ENCODE results near the gene ECI2. TPM values are rescaled to one million over a fixed set of nuclear protein-coding genes. Genes with fewer than 3 reads are reported as not detected.

ECI2 gene
- total RNA-seq, 6 experiments from 2014 or later, result 76.4 to 140 (median 111) TPM

DNA sequence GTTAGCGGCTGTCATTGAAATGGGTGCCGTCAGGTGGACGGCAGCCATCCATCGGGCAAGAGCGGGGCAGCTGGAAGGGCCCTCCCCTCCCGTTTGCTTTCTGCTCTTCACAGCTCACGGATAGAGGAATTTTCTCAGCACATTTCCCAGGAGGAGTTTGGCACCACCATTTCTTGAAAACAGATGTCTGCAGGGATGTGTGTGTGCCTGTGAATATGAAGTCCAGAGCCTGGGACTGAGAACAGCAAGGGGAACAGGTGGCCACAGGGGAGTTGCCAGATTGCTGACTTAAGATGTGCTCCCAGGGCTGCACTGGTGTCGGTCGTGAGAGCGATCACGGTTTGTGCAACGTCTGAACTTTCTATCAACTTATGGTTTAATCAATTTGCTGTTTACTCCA lies 22.1 kb upstream of the ECI2 start:
- Histone ChIP-seq H3K9me3 (no peaks in the 10 kb centered on the region), H3K36me3 (no peaks in the 10 kb centered on the region), H3K4me3 (no peak overlapping the region), H3K27ac (no peak overlapping the region), H3K27me3 (no peaks in the 10 kb centered on the region), H3K4me1 (no peaks in the 10 kb centered on the region)
- intact Hi-C loops (cut with DNase I), result loop anchor here in 1 of 2 donors (10.0 kb wide), 1 partner anchor 103 kb away; no protein-coding TSS in a partner anchor
- no peak for TF ChIP-seq POLR2A (IDR thresholded peaks at IDR 0.05)
- TF ChIP-seq, protein P1, sequence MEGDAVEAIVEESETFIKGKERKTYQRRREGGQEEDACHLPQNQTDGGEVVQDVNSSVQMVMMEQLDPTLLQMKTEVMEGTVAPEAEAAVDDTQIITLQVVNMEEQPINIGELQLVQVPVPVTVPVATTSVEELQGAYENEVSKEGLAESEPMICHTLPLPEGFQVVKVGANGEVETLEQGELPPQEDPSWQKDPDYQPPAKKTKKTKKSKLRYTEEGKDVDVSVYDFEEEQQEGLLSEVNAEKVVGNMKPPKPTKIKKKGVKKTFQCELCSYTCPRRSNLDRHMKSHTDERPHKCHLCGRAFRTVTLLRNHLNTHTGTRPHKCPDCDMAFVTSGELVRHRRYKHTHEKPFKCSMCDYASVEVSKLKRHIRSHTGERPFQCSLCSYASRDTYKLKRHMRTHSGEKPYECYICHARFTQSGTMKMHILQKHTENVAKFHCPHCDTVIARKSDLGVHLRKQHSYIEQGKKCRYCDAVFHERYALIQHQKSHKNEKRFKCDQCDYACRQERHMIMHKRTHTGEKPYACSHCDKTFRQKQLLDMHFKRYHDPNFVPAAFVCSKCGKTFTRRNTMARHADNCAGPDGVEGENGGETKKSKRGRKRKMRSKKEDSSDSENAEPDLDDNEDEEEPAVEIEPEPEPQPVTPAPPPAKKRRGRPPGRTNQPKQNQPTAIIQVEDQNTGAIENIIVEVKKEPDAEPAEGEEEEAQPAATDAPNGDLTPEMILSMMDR (IDR thresholded peaks at IDR 0.05), result no peak
- DNase-seq, result no peak
- WGBS (ENCODE audit: insufficient coverage, low coverage, low lambda C conversion rate, missing lambda C conversion rate), result 64% methylated on average over 12 of the region's 12 CpGs
- ATAC-seq, result no peak

DNA sequence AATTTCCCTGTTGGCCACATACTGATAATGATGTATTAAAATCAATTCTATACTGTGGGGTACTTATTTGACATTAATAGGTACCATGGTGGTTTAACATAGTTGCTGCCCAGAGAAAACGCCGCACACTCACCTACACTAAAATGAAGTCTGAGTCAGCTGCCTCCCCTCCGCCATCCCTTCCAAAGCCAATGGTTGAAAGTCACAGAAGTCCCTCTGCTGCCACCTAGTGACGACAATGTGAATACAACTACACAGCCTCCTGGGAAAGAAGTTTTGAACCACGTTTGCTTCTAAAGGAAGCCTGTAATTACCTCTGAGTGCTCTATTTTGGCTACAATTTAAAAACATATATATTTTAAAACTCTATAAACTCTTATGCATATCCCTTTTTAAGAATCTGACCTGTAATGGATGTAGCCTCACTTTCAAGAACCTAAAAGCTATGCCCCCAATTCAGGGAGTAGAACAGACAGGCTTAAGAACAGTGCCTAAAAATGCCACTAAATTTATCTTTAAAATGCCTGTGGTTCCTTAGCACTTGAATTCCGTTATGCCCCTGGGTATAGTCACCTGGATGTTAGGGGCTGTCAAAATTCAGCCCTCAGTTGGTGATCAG lies 20.6 kb upstream of the ECI2 start:
- peak; percentile 93 to 100 (median 96) for ATAC-seq
- 0% methylated on average over 6 of the region's 6 CpGs for WGBS (ENCODE audit: insufficient coverage, low coverage, low lambda C conversion rate, missing lambda C conversion rate)
- peak in 2 of 3 donors; percentile 54 to 76 for DNase-seq
- H3K27ac ChIP-seq, result no peak overlapping the region
- no peaks in the 10 kb centered on the region for H3K36me3 ChIP-seq
- TF ChIP-seq, protein P1 (IDR thresholded peaks at IDR 0.05), result peak; percentile 84 to 89 (median 88)
- TF ChIP-seq POLR2A (IDR thresholded peaks at IDR 0.05), result no peak
- intact Hi-C loops (cut with DNase I), result loop anchor here in 1 of 2 donors (10.0 kb wide), 1 partner anchor 101 kb away; no protein-coding TSS in a partner anchor
- no peaks in the 10 kb centered on the region for H3K4me1 ChIP-seq
- no peak overlapping the region for H3K4me3 ChIP-seq
- H3K9me3 ChIP-seq, result no peaks in the 10 kb centered on the region
- H3K27me3 ChIP-seq, result no peaks in the 10 kb centered on the region

DNA sequence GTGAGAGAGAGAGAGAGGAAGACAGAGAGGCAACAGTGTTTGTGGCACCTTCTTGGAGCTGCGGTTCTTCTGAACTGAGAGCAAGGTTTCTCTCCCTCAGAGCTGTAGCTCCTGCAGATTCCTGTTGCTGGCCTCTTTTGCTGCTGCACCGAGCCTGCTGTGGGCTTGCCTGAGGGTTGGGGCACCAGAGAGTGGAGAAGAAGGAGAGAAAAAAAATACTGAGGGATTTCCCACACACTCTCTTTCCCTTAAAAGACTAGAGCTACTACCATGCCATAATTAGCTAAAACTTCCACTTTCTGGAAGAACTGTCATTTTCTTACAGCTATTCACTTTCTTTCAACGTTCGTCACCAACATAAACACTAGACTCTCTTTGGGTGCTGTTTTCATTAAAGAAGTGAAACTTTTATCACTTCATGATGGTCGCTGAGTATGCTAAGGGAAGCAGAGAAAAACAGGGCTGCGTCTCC lies 18.2 kb upstream of the ECI2 start:
- WGBS (ENCODE audit: insufficient coverage, low coverage, low lambda C conversion rate, missing lambda C conversion rate), result 84% methylated on average over 4 of the region's 6 CpGs
- H3K27ac ChIP-seq, result no peak overlapping the region
- no peaks in the 10 kb centered on the region for H3K9me3 ChIP-seq
- no peaks in the 10 kb centered on the region for H3K4me1 ChIP-seq
- no peak overlapping the region for H3K4me3 ChIP-seq
- DNase-seq, result no peak
- no peaks in the 10 kb centered on the region for H3K27me3 ChIP-seq
- intact Hi-C loops (cut with DNase I), result loop anchor here in 1 of 2 donors (10.0 kb wide), 1 partner anchor 99 kb away; no protein-coding TSS in a partner anchor
- no peaks in the 10 kb centered on the region for H3K36me3 ChIP-seq
- TF ChIP-seq, protein P1 (IDR thresholded peaks at IDR 0.05), result no peak
- TF ChIP-seq POLR2A (IDR thresholded peaks at IDR 0.05), result no peak
- no peak for ATAC-seq

DNA sequence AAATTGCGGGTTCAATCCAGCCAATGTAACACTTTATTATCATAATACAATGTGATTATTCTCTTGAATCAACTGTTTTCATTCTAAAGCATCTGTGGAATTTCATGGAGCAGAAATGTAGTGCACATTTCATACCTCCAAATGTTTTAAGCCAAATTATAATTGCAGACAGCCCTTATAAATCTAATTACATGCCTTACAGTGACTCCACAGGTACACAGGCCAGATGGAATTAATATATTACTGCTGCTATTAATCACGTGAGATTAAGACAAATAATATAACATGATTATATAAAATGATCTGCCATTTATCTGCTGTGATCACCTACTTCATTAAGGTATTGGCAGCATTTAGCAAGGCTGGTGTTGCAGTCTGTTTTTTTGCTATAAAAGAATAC lies 9.7 kb upstream of the ECI2 start:
- H3K4me3 ChIP-seq, result no peak overlapping the region
- 81% methylated on average over 2 of the region's 2 CpGs for WGBS (ENCODE audit: insufficient coverage, low coverage, low lambda C conversion rate, missing lambda C conversion rate)
- ATAC-seq (no peak), DNase-seq (no peak)
- H3K36me3 ChIP-seq, result no peaks in the 10 kb centered on the region
- no peak overlapping the region for H3K27ac ChIP-seq
- H3K9me3 ChIP-seq, result no peaks in the 10 kb centered on the region
- no peaks in the 10 kb centered on the region for H3K27me3 ChIP-seq
- intact Hi-C loops (cut with DNase I), result no loop called here
- TF ChIP-seq POLR2A (IDR thresholded peaks at IDR 0.05), result no peak
- TF ChIP-seq, protein P1 (IDR thresholded peaks at IDR 0.05), result no peak
- H3K4me1 ChIP-seq, result no peaks in the 10 kb centered on the region
